Daoy (cell line): Measurements from ENCODE around the gene RIC8A. TPM values are rescaled to one million over a fixed set of nuclear protein-coding genes. Genes with fewer than 3 reads are reported as not detected.

Source experiments
- DNase-seq: peaks from one replicate; pipeline ENCODE4 v3.0.0-alpha.2; 2015; ENCODE audit warnings: low read depth
- total RNA-seq: library from RNA; depleted of rRNA; stranded (reverse); fragments of >200 nt; shearing (Covaris generic); gene quantifications from 2 replicates; pipeline ENCODE4 v1.2.3, GENCODE V29; 2014

The RIC8A gene
- total RNA-seq, 1 experiment from 2014 or later = 130 TPM

DNA sequence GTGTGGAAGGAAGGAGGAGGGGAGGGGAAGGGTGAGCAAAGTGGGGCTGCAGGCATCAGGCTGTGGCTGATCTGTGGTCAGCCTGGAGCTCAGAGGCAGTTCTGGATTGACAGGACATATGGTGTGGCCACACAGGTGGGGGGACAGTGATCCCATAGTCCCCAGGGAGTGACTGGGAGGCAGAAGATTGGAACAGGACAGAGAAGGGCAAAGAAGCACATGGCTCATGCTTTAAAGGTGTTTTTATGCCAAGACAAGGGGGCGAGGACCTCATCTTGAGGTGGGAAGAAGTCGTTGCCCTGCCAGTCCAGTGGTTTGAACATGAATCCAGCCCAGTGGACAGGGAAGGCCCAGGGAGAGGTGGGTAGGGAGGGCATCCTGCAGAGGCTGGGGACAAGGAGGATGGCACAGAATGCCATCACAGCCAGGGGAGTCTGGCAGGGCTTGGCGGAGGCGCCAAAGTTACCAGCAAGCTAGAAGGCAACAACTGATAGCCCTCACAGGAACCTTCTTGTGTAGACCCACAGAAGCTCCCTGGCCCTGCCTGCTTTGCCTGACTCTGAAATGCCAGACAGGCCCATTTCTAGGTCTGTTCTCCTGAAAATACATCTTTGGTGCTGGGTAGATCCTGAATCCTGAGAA is 3.4 kb upstream of the RIC8A start:
- DNase-seq = peak; percentile 0

DNA sequence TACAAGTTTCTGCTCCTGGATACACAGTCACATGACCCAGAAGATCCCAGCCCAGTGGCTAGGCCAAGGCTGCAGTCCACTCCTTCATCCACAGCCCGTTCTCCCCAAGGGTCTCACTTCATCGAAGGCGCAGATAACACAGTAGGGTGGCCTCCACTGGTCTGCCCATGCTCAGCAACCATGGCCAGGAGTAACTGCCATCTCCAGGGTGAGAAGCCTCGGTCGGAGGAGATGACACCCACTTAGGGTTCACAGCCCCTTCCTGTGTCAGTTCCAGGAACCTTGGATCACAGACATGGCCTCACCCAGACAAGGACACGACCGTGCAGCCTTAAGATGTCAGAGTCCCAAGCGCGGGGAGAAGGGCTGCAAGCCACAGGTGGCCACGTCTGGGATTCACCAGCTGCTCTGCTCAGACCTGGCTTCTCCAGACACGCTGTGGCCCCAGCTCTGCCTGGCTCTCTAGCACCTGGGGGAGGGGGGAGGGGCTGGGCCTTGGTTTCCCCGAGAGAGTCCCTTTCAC is 2.9 kb upstream of the RIC8A start:
- DNase-seq = peak; percentile 0

- DNase-seq = peak; percentile 1
These were observed 2.1 kb upstream of the RIC8A start for GRCh38 chr11:205221-206001.

DNA sequence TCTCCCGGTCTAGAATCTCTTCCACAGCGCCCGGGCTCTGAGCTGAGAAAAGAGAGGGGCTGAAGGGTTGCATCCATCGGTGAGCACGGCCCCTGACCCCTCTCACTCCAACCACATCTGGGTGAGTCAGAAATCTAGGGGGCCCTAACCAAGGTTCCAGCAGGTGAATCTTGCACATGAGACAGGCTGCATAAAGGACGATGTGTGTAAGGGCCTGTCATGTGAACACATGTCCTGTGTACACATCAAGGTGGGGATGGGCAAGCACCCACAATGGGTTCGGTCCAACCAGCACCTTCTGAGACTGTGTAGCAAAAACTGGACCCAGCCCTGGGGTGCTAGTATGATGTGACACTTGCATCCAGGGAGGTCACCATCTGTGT is 1.5 kb upstream of the RIC8A start:
- DNase-seq = peak; percentile 1

DNA sequence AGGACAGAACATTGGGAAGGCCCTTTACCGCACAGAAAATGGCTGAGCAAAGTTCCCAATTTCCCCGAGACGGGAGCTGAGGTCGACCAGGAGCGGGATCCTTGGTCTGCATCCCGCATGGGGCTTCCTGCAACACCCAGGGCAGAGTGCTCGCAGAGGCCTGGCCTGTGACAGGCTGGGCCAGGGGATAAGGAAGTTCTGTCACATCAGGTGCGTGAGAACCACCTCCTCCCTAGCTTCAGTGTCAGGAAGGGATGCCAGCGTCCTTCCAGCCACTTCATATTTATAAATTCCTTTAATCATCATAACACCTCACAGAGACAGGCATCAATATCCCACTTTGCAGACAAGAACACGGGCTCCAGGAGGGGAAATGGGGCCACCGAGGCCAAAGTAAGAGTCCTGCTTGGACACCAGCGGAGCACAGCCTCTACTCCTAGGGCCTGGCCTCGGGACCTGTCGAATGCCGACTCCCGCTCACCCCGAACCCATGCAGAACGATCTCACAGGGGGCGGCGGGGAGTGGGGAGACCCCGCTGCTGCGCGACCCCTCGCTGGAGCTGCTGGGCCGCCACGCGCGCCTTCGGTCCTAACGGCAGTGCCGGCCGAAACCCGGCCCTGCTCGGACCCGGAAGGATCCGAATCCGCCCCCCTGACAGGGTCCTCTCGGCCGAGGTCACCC is 841 bp upstream of the RIC8A start:
- DNase-seq = peak; percentile 20

DNA sequence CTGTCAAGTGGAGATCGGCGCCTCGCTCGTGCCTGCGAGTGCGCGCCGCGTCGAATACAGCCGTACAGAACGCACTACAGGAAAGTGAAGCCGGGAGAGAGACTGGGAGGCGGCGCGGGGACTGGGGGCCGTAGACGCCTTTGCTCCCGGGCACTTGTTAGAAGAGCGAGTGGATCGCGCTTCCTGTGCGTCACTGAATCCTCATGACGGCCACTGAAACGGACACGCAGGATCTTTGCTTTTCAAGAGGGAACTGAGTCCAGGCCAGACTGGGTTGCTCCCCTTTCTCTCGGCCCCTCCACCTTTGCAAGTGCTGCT is 314 bp downstream of the RIC8A start:
- DNase-seq = no peak

GRCh38 chr11:208181-208916 is 841 bp downstream of the RIC8A start:
- DNase-seq = peak; percentile 82

DNA sequence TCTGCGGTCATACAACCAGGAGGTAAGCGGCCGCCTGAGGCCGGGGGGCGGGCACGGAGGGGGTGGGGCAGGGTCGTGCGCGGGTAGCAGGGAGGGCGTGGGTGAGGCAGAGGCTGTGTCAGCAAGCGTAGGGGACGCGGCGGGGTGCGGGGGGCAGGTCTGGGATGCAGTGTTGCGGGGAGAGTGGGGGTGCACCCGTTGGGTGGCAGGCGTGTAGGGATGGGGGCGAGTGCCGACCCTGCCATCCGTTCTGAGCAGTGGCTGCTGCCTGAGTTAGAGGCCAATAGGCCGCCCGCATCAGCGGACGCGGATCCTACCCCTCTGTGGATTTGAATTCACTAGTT is 1.4 kb downstream of the RIC8A start:
- no peak for DNase-seq

DNA sequence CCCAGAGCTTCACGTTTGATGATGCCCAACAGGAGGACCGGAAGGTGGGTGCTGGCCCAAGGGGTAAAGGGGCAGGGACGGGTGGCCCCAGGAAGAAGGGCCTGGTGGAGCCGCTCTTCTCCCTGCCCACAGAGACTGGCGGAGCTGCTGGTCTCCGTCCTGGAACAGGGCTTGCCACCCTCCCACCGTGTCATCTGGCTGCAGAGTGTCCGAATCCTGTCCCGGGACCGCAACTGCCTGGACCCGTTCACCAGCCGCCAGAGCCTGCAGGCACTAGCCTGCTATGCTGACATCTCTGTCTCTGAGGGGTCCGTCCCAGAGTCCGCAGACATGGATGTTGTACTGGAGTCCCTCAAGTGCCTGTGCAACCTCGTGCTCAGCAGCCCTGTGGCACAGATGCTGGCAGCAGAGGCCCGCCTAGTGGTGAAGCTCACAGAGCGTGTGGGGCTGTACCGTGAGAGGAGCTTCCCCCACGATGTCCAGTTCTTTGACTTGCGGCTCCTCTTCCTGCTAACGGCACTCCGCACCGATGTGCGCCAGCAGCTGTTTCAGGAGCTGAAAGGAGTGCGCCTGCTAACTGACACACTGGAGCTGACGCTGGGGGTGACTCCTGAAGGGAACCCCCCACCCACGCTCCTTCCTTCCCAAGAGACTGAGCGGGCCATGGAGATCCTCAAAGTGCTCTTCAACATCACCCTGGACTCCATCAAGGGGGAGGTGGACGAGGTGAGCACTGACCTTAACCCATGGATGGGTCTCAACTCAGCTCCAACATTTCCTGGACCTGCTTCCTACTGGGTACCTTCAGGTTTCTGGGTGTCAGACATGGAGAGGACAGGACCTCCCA is 2.0 kb downstream of the RIC8A start:
- DNase-seq = no peak

DNA sequence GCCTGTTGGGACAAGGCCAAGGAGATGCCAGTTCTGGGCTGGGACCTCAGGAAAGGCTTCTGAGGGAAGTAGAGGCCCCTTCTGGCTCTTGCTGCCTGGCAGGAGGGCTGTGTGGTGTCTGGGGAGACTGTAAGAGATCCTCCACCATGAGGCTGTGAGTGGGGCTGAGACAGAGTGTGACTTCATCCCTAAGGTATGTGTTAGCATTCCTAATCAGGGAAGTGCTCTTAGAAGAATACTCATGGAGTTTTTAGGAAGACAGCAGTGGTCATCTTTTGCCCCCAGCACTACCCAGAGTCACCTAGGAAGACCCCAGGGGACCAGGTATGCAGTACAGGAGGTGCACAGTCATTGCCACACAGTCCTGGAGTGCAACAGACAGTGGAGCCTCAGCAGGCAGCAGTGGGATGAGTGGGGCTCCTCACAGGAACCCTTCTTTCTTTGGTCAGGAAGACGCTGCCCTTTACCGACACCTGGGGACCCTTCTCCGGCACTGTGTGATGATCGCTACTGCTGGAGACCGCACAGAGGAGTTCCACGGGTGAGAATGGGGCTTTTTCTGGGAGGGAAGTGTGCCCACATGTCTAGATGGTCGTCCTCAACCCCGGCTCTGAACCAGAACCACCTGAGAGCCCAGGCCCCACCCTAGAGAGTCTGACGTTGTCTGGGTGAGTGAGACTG is 2.8 kb downstream of the RIC8A start:
- peak; percentile 69 for DNase-seq

DNA sequence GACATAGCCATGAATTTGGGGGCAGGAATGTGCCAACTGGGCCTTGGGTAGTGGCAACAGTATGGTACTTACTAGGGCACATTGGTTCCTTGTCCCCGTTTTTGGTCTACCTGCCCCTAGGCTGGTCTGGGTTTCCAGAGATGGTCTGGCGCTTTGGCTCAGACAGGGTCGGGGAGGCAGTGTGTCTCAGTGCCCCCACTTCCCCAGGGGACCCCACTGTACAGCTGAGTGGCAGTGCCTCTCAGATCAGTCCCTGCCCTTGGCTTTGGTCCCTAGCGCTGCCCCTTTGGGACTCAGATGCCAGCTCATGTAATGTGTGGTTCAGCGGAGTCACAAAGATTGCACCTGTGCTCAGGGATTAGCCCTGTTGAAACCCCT is 3.3 kb downstream of the RIC8A start:
- DNase-seq = no peak

- DNase-seq = no peak
These were observed 3.8 kb downstream of the RIC8A start for GRCh38 chr11:211295-211694.

GRCh38 chr11:211741-212140 is 4.2 kb downstream of the RIC8A start:
- no peak for DNase-seq

DNA sequence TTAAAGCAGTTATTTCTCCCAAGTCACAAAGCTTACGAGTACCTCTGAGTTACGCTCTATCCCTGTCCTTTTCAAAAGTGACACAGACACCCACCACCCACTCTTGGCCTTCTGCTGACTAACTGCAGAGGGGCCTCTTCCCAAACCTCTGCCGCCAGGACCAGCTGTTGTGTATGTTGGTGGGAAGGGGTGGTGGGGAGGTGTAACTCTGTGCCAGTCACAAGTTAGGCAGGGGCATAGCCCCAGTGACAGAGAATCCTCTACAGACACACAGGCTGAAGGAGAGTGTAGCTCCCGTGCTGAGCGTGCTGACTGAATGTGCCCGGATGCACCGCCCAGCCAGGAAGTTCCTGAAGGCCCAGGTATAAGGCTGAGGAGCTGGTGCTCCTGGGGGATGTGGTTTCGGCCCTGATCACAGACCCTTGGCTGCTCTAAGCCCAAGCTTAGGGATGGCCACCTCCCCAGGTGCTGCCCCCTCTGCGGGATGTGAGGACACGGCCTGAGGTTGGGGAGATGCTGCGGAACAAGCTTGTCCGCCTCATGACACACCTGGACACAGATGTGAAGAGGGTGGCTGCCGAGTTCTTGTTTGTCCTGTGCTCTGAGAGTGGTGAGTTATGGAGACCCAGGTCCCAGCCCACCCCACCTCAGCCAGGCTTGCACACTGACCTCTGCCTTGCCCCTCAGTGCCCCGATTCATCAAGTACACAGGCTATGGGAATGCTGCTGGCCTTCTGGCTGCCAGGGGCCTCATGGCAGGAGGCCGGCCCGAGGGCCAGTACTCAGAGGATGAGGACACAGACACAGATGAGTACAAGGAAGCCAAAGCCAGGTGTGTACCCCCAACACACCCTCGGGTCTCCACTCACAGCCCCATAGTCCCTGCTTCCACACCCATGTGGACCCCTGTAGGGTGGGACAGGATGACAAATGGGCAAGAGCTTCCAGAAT is 4.9 kb downstream of the RIC8A start:
- DNase-seq = no peak

DNA sequence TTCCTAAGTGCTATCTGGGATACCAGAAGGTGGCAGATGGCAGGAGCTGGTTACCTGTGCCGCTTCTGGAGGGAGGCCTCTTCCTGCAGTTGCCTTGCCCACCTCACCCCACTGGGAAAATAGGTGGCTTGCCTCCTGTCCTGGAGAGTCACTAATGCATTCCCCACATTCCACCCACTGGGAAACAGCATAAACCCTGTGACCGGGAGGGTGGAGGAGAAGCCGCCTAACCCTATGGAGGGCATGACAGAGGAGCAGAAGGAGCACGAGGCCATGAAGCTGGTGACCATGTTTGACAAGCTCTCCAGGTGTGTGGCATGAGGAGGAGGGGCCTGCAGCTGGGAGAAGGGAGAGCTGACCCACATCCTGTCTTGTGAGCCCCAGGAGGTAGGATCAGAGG is 5.6 kb downstream of the RIC8A start:
- DNase-seq = no peak

DNA sequence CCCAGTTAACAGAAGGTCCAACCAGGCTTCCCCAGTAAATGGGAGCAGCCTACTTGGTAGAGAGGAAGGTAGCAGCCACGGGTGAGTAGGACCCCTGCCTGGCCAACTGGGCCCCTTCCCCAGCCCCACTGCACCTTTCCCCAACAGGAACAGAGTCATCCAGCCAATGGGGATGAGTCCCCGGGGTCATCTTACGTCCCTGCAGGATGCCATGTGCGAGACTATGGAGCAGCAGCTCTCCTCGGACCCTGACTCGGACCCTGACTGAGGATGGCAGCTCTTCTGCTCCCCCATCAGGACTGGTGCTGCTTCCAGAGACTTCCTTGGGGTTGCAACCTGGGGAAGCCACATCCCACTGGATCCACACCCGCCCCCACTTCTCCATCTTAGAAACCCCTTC is 6.6 kb downstream of the RIC8A start:
- no peak for DNase-seq

GRCh38 chr11:215581-216037 is 8.1 kb downstream of the RIC8A start:
- no peak for DNase-seq

GRCh38 chr11:216081-216974 is 8.8 kb downstream of the RIC8A start:
- DNase-seq = no peak

- DNase-seq = no peak
These were observed 10.2 kb downstream of the RIC8A start for GRCh38 chr11:217704-218103.
